COLO829 (cell line): ENCODE results near the gene DEDD.

Experiments used
- DNase-seq: peaks from one replicate; pipeline ENCODE4 v3.0.0; 2012; ENCODE audit warnings: low spot score

Gene DEDD

GRCh38 chr1:161073474-161074121 is 58.9 kb downstream of the DEDD start:
- no peak for DNase-seq

- no peak for DNase-seq
Measured at GRCh38 chr1:161072751-161073449, 59.6 kb downstream of the DEDD start.

DNA sequence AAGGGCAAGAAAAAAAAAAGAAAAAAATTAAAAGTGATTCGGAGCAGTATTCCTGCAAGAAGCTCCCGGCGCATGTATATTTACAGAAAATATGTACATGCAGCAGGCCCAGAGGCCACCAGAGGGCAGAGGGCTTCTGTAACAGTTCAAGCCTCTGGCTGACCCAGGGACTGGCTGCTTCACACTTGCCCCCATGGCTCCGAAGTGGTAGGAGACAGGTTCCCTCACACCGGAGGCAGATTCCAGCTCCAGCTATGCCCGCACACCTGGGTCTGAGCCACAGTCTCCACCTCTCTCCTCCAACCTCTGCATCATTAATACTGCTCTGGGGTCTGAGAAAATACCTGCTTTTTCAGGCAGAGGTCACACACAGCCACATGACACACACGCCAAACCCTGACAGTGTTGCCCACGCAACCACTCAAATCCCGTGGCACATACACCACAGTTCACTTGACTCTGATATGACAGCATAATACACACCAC is 60.5 kb downstream of the DEDD start:
- DNase-seq: no peak
